ENCODE measurements around the gene TIMP3. TPM values are rescaled to one million over a fixed set of nuclear protein-coding genes. Genes with fewer than 3 reads are reported as not detected.

Gene TIMP3
- total and polyA plus RNA-seq, 2 donors (not counting 3 experiments of a cell fraction or from before 2014, with no cell fraction given): 0.22 to 2.0 TPM

DNA sequence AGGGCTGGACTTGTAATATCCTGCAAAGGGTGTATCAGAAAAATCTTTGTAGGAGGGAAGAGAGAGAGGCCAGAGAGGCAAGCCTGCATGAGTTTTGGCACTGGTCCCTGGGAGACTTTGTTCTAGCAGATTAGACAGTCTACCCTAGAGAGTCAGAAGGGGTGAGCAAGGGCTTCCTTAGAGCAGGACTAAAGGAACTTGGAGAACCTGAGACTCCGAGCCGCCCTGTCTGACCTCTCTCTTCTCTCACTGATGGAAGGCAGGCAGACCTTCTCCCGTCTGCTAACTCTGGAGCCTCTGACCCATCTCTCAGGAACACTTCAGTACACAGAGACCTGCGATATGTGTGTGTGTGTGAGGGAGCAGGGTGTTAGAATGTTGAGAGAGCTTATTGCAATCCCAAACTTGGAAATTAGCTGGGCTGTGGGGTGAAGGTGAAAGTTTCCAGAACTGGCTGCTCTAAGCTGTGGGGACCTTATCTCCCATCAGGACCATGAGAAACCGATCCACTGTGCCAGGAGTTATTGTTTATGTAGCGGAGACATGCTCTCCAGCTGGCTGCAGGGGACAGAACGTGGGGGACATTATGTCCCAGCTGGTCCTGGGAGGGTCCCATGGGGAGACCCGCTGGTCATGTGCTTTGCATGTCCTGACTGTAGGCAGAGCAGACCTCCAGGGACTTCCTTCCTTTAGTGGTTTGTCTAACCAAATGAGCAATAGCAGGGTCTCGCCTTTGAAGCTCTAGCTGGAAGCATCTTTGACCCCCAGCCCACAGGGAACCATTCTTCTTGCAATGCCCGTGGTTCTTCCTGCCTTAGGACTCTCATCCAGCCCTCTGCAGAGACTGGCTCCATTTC, 51.1 kb downstream of the TIMP3 start:
- Histone ChIP-seq H3K36me3 (ENCODE audit: control insufficient read depth in 2 of 2, extremely low read depth in 1 of 2, insufficient read depth in 2 of 2, low read length in 2 of 2) (no peaks in the 10 kb centered on the region), H3K4me3 (replicated peaks in 1 of 3; ENCODE audit: insufficient read depth in 1 of 3, low read depth in 1 of 3, low read length in 3 of 3) (no peak overlapping the region), H3K4me2 (ENCODE audit: insufficient read depth, low read length) (no peak overlapping the region), H3K9me1 (replicated peaks; ENCODE audit: control insufficient read depth, extremely low read depth, insufficient read depth, low read length) (no peaks in the 10 kb centered on the region), H2AFZ (ENCODE audit: low read depth, low read length) (no peak overlapping the region), H3K27me3 (ENCODE audit: control insufficient read depth in 2 of 2, insufficient read depth in 2 of 2, low read length in 2 of 2) (no peaks in the 10 kb centered on the region), H3K9me3 (replicated peaks; ENCODE audit: control insufficient read depth, insufficient read depth, low read length) (peaks cover 2% of the 10 kb centered on the region), H3K79me2 (ENCODE audit: control insufficient read depth, insufficient read depth, low read length) (no peaks in the 10 kb centered on the region), H3K27ac (ENCODE audit: insufficient read depth, low read depth, low read length) (no peak overlapping the region), H4K20me1 (replicated peaks; ENCODE audit: control insufficient read depth, extremely low read depth, insufficient read depth, low read length) (no peaks in the 10 kb centered on the region), H3K9ac (replicated peaks; ENCODE audit: extremely low read depth, insufficient read depth, low read length) (no peak overlapping the region), H3K4me1 (ENCODE audit: control insufficient read depth, extremely low read depth, insufficient read depth, low read length) (no peaks in the 10 kb centered on the region)
- ChIA-PET POLR2A (no interaction called here), CTCF (no interaction called here)
- dilution Hi-C loops (cut with MboI; ENCODE audit: extremely low pct_ligation_motif_present, low sequenced_read_pairs): no loop called here
- intact Hi-C loops (cut with micrococcal nuclease): no loop called here
- no peak for DNase-seq (ENCODE audit: low read depth, low spot score)
- no peak for TF ChIP-seq FOS (IDR thresholded peaks at IDR 0.05; ENCODE audit: borderline replicate concordance, insufficient read depth, low read length)
- no peak for FAIRE-seq
- no TSS peak for BruUV-seq (replicated peaks)

- dilution Hi-C loops (cut with MboI; ENCODE audit: extremely low pct_ligation_motif_present, low sequenced_read_pairs) (no loop called here), intact Hi-C loops (cut with micrococcal nuclease) (no loop called here)
- H3K9ac ChIP-seq (replicated peaks; ENCODE audit: extremely low read depth, insufficient read depth, low read length): no peak overlapping the region
- no peaks in the 10 kb centered on the region for H3K9me1 ChIP-seq (replicated peaks; ENCODE audit: control insufficient read depth, extremely low read depth, insufficient read depth, low read length)
- no peaks in the 10 kb centered on the region for H3K27me3 ChIP-seq (ENCODE audit: control insufficient read depth in 2 of 2, insufficient read depth in 2 of 2, low read length in 2 of 2)
- H3K27ac ChIP-seq (ENCODE audit: insufficient read depth, low read depth, low read length): no peak overlapping the region
- DNase-seq (ENCODE audit: low read depth, low spot score) (no peak), FAIRE-seq (no peak)
- H2AFZ ChIP-seq (ENCODE audit: low read depth, low read length): no peak overlapping the region
- TF ChIP-seq MYC (IDR thresholded peaks at IDR 0.05; ENCODE audit: low read depth, low read length): no peak
- TF ChIP-seq, protein P1, sequence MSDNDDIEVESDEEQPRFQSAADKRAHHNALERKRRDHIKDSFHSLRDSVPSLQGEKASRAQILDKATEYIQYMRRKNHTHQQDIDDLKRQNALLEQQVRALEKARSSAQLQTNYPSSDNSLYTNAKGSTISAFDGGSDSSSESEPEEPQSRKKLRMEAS (IDR thresholded peaks at IDR 0.05; ENCODE audit: insufficient read depth, insufficient read length): no peak
- no peak for TF ChIP-seq GATA2 (IDR thresholded peaks at IDR 0.05; ENCODE audit: insufficient read depth, insufficient read length, low read depth, low read length)
- no peak for TF ChIP-seq FOS (IDR thresholded peaks at IDR 0.05; ENCODE audit: borderline replicate concordance, insufficient read depth, low read length)
- TF ChIP-seq POLR2AphosphoS5 (IDR thresholded peaks at IDR 0.05; ENCODE audit: insufficient read depth, low read depth, low read length): no peak
- no peak for TF ChIP-seq JUN (IDR thresholded peaks at IDR 0.05; ENCODE audit: borderline replicate concordance, insufficient read depth, insufficient read length, low read depth)
- TF ChIP-seq POLR2A (IDR thresholded peaks at IDR 0.05; ENCODE audit: low read depth, low read length): no peak
- no peak for TF ChIP-seq EZH2 (IDR thresholded peaks at IDR 0.05; ENCODE audit: borderline replicate concordance, low read depth, low read length, severe bottlenecking)
- BruUV-seq (replicated peaks): no TSS peak
- H3K4me3 ChIP-seq (replicated peaks in 1 of 3; ENCODE audit: insufficient read depth in 1 of 3, low read depth in 1 of 3, low read length in 3 of 3): no peak overlapping the region
- no peaks in the 10 kb centered on the region for H3K36me3 ChIP-seq (ENCODE audit: control insufficient read depth in 2 of 2, extremely low read depth in 1 of 2, insufficient read depth in 2 of 2, low read length in 2 of 2)
- POLR2A ChIA-PET: no interaction called here
- H3K4me1 ChIP-seq (ENCODE audit: control insufficient read depth, extremely low read depth, insufficient read depth, low read length): no peaks in the 10 kb centered on the region
- peaks cover 2% of the 10 kb centered on the region for H3K9me3 ChIP-seq (replicated peaks; ENCODE audit: control insufficient read depth, insufficient read depth, low read length)
- H4K20me1 ChIP-seq (replicated peaks; ENCODE audit: control insufficient read depth, extremely low read depth, insufficient read depth, low read length): no peaks in the 10 kb centered on the region
- H3K4me2 ChIP-seq (ENCODE audit: insufficient read depth, low read length): no peak overlapping the region
- H3K79me2 ChIP-seq (ENCODE audit: control insufficient read depth, insufficient read depth, low read length): no peaks in the 10 kb centered on the region
- CTCF ChIA-PET: no interaction called here
Measured at GRCh38 chr22:32853662-32854061, 52.2 kb downstream of the TIMP3 start.
